HepG2 (cell line): ENCODE results near the gene SULT2A1. TPM values are rescaled to one million over a fixed set of nuclear protein-coding genes. Genes with fewer than 3 reads are reported as not detected.

Source experiments
- DDIT3 ChIP-seq: sonication (generic); formaldehyde crosslinking; IDR thresholded peaks from 2 replicates; pipeline ENCODE4 v1.4.0; 2020; ENCODE audit warnings: mild to moderate bottlenecking, missing genetic modification reagents
- DNMT1 ChIP-seq: sonication (generic); formaldehyde crosslinking; IDR thresholded peaks from 2 replicates; pipeline ENCODE4 v1.5.1; 2020; ENCODE audit warnings: mild to moderate bottlenecking, missing genetic modification reagents
- EED ChIP-seq: sonication (generic); formaldehyde crosslinking; IDR thresholded peaks from 2 replicates; pipeline ENCODE4 v1.5.0; 2020; ENCODE audit warnings: mild to moderate bottlenecking, missing genetic modification reagents
- ELF1 ChIP-seq: sonication (generic); formaldehyde crosslinking; IDR thresholded peaks from 2 replicates; pipeline ENCODE4 v1.4.0; 2020; ENCODE audit warnings: missing genetic modification reagents
- GATAD2A ChIP-seq: IDR thresholded peaks from 2 replicates; pipeline ENCODE4 v1.6.1; 2016
- HBP1 ChIP-seq: IDR thresholded peaks from 2 replicates; pipeline ENCODE4 v1.6.1; 2016; ENCODE audit warnings: low read depth, control low read depth
- HMG20A ChIP-seq: IDR thresholded peaks from 2 replicates; pipeline ENCODE4 v1.6.1; 2016; ENCODE audit warnings: borderline replicate concordance
- HOXD1 ChIP-seq: sonication (generic); formaldehyde crosslinking; IDR thresholded peaks from 2 replicates; pipeline ENCODE4 v1.5.0; 2020; ENCODE audit warnings: missing genetic modification reagents
- MEF2D ChIP-seq: sonication (generic); formaldehyde crosslinking; IDR thresholded peaks from 2 replicates; pipeline ENCODE4 v1.5.1; 2020; ENCODE audit warnings: mild to moderate bottlenecking, missing genetic modification reagents
- NR1H2 ChIP-seq: sonication (generic); formaldehyde crosslinking; IDR thresholded peaks from 2 replicates; pipeline ENCODE4 v1.8.1; 2022; ENCODE audit warnings: low read depth, missing genetic modification reagents, borderline replicate concordance
- RBM39 ChIP-seq: fragments of 200-400 bp; formaldehyde crosslinking; IDR thresholded peaks from one replicate; pipeline ENCODE4 v1.6.1; 2018; ENCODE audit warnings: antibody characterized with exemption, mild to moderate bottlenecking, low read depth, low read length; ENCODE audit not compliant: poor library complexity, severe bottlenecking
- SRY ChIP-seq: sonication (generic); formaldehyde crosslinking; IDR thresholded peaks from 2 replicates; pipeline ENCODE4 v1.8.0; 2022; ENCODE audit warnings: mild to moderate bottlenecking, missing genetic modification reagents
- TEAD2 ChIP-seq: sonication (generic); formaldehyde crosslinking; IDR thresholded peaks from 2 replicates; pipeline ENCODE4 v1.9.0; 2021; ENCODE audit warnings: missing genetic modification reagents
- TFAP4 ChIP-seq: sonication (generic); IDR thresholded peaks from 2 replicates; pipeline ENCODE4 v1.6.1; 2016; ENCODE audit warnings: low read depth, borderline replicate concordance
- ZBTB21 ChIP-seq: sonication (generic); formaldehyde crosslinking; IDR thresholded peaks from 2 replicates; pipeline ENCODE4 v1.4.0; 2020; ENCODE audit warnings: missing genetic modification reagents
- ZBTB33 ChIP-seq: sonication (generic); formaldehyde crosslinking; IDR thresholded peaks from 2 replicates; pipeline ENCODE4 v1.4.0; 2020; ENCODE audit warnings: missing genetic modification reagents
- ZFP36L1 ChIP-seq: sonication (generic); formaldehyde crosslinking; IDR thresholded peaks from 2 replicates; pipeline ENCODE4 v1.8.0; 2022; ENCODE audit warnings: mild to moderate bottlenecking, missing genetic modification reagents, moderate library complexity
- ZNF225 ChIP-seq: sonication (generic); formaldehyde crosslinking; IDR thresholded peaks from 2 replicates; pipeline ENCODE4 v1.4.0; 2020; ENCODE audit warnings: mild to moderate bottlenecking, missing genetic modification reagents
- ZNF253 ChIP-seq: sonication (generic); formaldehyde crosslinking; IDR thresholded peaks from 2 replicates; pipeline ENCODE4 v1.8.0; 2022; ENCODE audit warnings: mild to moderate bottlenecking, missing genetic modification reagents, borderline replicate concordance
- ZNF274 ChIP-seq: sonication (generic); formaldehyde crosslinking; IDR thresholded peaks from 2 replicates; pipeline ENCODE4 v1.5.1; 2020; ENCODE audit warnings: mild to moderate bottlenecking, missing genetic modification reagents
- ZNF558 ChIP-seq: sonication (generic); formaldehyde crosslinking; IDR thresholded peaks from 2 replicates; pipeline ENCODE4 v1.9.0; 2022; ENCODE audit warnings: mild to moderate bottlenecking, missing genetic modification reagents, borderline replicate concordance
- ZNF562 ChIP-seq: sonication (generic); formaldehyde crosslinking; IDR thresholded peaks from 2 replicates; pipeline ENCODE4 v1.8.0; 2022; ENCODE audit warnings: missing genetic modification reagents, borderline replicate concordance
- ZNF703 ChIP-seq: sonication (generic); formaldehyde crosslinking; IDR thresholded peaks from 2 replicates; pipeline ENCODE4 v1.5.1; 2020; ENCODE audit warnings: missing genetic modification reagents, mild to moderate bottlenecking, moderate library complexity, borderline replicate concordance
- ZNF724P ChIP-seq: sonication (generic); formaldehyde crosslinking; IDR thresholded peaks from 2 replicates; pipeline ENCODE4 v1.8.0; 2022; ENCODE audit warnings: missing genetic modification reagents, borderline replicate concordance
- ZNF740 ChIP-seq: sonication (generic); formaldehyde crosslinking; IDR thresholded peaks from 2 replicates; pipeline ENCODE4 v1.4.0; 2020; ENCODE audit warnings: missing genetic modification reagents
- polyA plus RNA-seq, 8 experiments: library from polyadenylated mRNA; depleted of rRNA in 3 of 8; stranded (reverse) in 7 of 8; unstranded in 1 of 8; fragments of >200 nt; fragmentation: Illumina TruSeq in 4 of 8; extraction: Trizol in 4 of 8; gene quantifications; 2 replicates each; pipeline versions ENCODE4 v1.2.1 to v1.2.3, GENCODE V29; 2011 to 2016; ENCODE audit warnings: low read depth in 4 of 8, missing spikeins in 1 of 8, mixed read lengths in 1 of 8; ENCODE audit not compliant: insufficient read depth in 1 of 8
- total RNA-seq, 5 experiments: library from RNA; depleted of rRNA; stranded (reverse); fragments of >200 nt; fragmentation: Illumina TruSeq; extraction: Trizol; gene quantifications; 2 replicates each; pipeline ENCODE4 v1.2.3, GENCODE V29; 2016; ENCODE audit warnings: low read depth in 1 of 5

The SULT2A1 gene
- total and polyA plus RNA-seq, 2 of the 13 experiments (the other 11 are each of a cell fraction or from before 2014, with no cell fraction given) = 137 to 193 TPM

- TF ChIP-seq ZBTB33 (no peak), ZNF253 (no peak), ZFP36L1 (CRISPR knock-in tag) (no peak), ELF1 (CRISPR knock-in tag) (no peak), HMG20A (peak; percentile 79), ZNF225 (CRISPR knock-in tag) (no peak), ZNF274 (CRISPR knock-in tag) (no peak), ZNF724P (CRISPR knock-in tag) (no peak), NR1H2 (CRISPR knock-in tag) (no peak), EED (no peak), ZBTB21 (no peak), DNMT1 (CRISPR knock-in tag) (no peak), ZNF562 (no peak), TFAP4 (peak; percentile 81), DDIT3 (CRISPR knock-in tag) (no peak), ZNF703 (CRISPR knock-in tag) (no peak), ZNF558 (CRISPR knock-in tag) (no peak), HOXD1 (CRISPR knock-in tag) (no peak), HBP1 (CRISPR knock-in tag) (no peak), SRY (CRISPR knock-in tag) (no peak), GATAD2A (CRISPR knock-in tag) (peak; percentile 95), MEF2D (peak; percentile 69), TEAD2 (CRISPR knock-in tag) (no peak), RBM39 (no peak), ZNF740 (CRISPR knock-in tag) (no peak)
These were observed at the start of gene SULT2A1 (continued) for GRCh38 chr19:47886010-47886559.
